Keratinocyte (primary cell): ENCODE results near the gene CACNB2. TPM values are rescaled to one million over a fixed set of nuclear protein-coding genes. Genes with fewer than 3 reads are reported as not detected.

ENCODE experiments used
- DNase-seq: peaks from one replicate; pipeline ENCODE4 v3.0.0-alpha.2; 2011; ENCODE audit warnings: low read depth, missing footprints, low spot score
- FAIRE-seq: peaks from 2 replicates; lab custom pipeline; 2011; peaks lifted over from hg19 to GRCh38; lab: Jason Lieb, UNC
- H2AFZ ChIP-seq: 2 replicates; pipeline ENCODE4 v1.6.0; 2012; ENCODE audit warnings: low read length, control low read depth, inconsistent platforms; ENCODE audit not compliant: control insufficient read depth
- H3K27ac ChIP-seq: 2 replicates; pipeline ENCODE4 v1.5.1; 2011; ENCODE audit warnings: low read length; ENCODE audit not compliant: control insufficient read depth, insufficient read depth
- H3K27me3 ChIP-seq: 3 replicates; pipeline ENCODE4 v1.6.0; 2011; ENCODE audit warnings: low read length; ENCODE audit not compliant: control insufficient read depth, insufficient read depth; ENCODE audit errors: extremely low read depth
- H3K36me3 ChIP-seq, 2 experiments: 2 replicates in 1 of 2; 3 replicates in 1 of 2; pipeline ENCODE4 v1.5.1; 2011; ENCODE audit warnings: low read length in 2 of 2, mild to moderate bottlenecking in 1 of 2; ENCODE audit not compliant: control insufficient read depth in 2 of 2, insufficient read depth in 2 of 2; ENCODE audit errors: extremely low read depth in 1 of 2
- H3K4me1 ChIP-seq: 3 replicates; pipeline ENCODE4 v1.5.1; 2011; ENCODE audit warnings: low read length; ENCODE audit not compliant: control insufficient read depth, insufficient read depth; ENCODE audit errors: extremely low read depth
- H3K4me2 ChIP-seq: 3 replicates; pipeline ENCODE4 v1.6.0; 2011; ENCODE audit warnings: low read depth, low read length; ENCODE audit not compliant: control insufficient read depth, insufficient read depth; ENCODE audit errors: extremely low read depth
- H3K4me3 ChIP-seq, 3 experiments: fragments of 200-600 bp in 1 of 3; sonication (generic) in 1 of 3; 2 replicates in 2 of 3; 3 replicates in 1 of 3; pipeline ENCODE4 v1.5.1; 2011 to 2016; ENCODE audit warnings: low read length in 3 of 3, mild to moderate bottlenecking in 3 of 3, control low read depth in 2 of 3, inconsistent platforms in 1 of 3, low read depth in 1 of 3, mixed read lengths in 1 of 3, mixed run types in 1 of 3, moderate library complexity in 1 of 3; ENCODE audit not compliant: control insufficient read depth in 2 of 3, insufficient read depth in 2 of 3; ENCODE audit errors: extremely low read depth in 1 of 3
- H3K79me2 ChIP-seq: 2 replicates; pipeline ENCODE4 v1.6.0; 2012; ENCODE audit warnings: low read length; ENCODE audit not compliant: control insufficient read depth, insufficient read depth
- H3K9ac ChIP-seq: 3 replicates; pipeline ENCODE4 v1.6.0; 2011; ENCODE audit warnings: low read length; ENCODE audit not compliant: control insufficient read depth, insufficient read depth; ENCODE audit errors: extremely low read depth
- H3K9me1 ChIP-seq: 3 replicates; pipeline ENCODE4 v1.6.0; 2011; ENCODE audit warnings: low read length; ENCODE audit not compliant: control insufficient read depth, insufficient read depth; ENCODE audit errors: extremely low read depth
- H3K9me3 ChIP-seq: 2 replicates; pipeline ENCODE4 v1.5.1; 2012; ENCODE audit warnings: low read depth, low read length; ENCODE audit not compliant: control insufficient read depth
- H4K20me1 ChIP-seq: 3 replicates; pipeline ENCODE4 v1.6.0; 2011; ENCODE audit warnings: low read length; ENCODE audit not compliant: control insufficient read depth, insufficient read depth; ENCODE audit errors: extremely low read depth
- CTCF ChIP-seq, 3 experiments: IDR thresholded peaks in 1 of 3; conservative IDR thresholded peaks in 1 of 3; optimal IDR thresholded peaks in 1 of 3; 2 replicates in 2 of 3; 3 replicates in 1 of 3; pipeline versions ENCODE3 to v1.5.1; 2011; ENCODE audit warnings: low read length in 3 of 3, mild to moderate bottlenecking in 3 of 3, moderate library complexity in 2 of 3, control low read depth in 1 of 3, inconsistent platforms in 1 of 3; ENCODE audit not compliant: insufficient read depth in 2 of 3; ENCODE audit errors: extremely low read depth in 1 of 3
- EZH2 ChIP-seq: IDR thresholded peaks from one replicate; pipeline ENCODE4 v1.6.1; 2012; ENCODE audit warnings: inconsistent platforms, mild to moderate bottlenecking, low read length, moderate library complexity
- dilution Hi-C: fragments of 300-500 bp; cut with MboI; formaldehyde crosslinking; loops from one replicate; pipeline ENCODE4 v1.7.0; 2020; ENCODE audit warnings: low sequenced_read_pairs; ENCODE audit not compliant: extremely low pct_ligation_motif_present
- polyA plus RNA-seq, 5 experiments: library from polyadenylated mRNA; depleted of rRNA in 3 of 5; stranded (reverse) in 3 of 5; stranded (forward) in 1 of 5; unstranded in 1 of 5; fragments of >200 nt; gene quantifications; 1 replicate in 1 of 5; 2 replicates in 3 of 5; 3 replicates in 1 of 5; pipeline versions ENCODE4 v1.2.1 to v1.2.3, GENCODE V29; 2011 to 2012; ENCODE audit warnings: missing spikeins in 2 of 5, low read depth in 1 of 5, low replicate concordance in 1 of 5

The CACNB2 gene
- polyA plus RNA-seq, 1 donor (not counting 4 experiments of a cell fraction or from before 2014, with no cell fraction given): 0.03 TPM

- H3K27me3 ChIP-seq: no peaks in the 10 kb centered on the region
- no peak for FAIRE-seq
- H3K4me2 ChIP-seq: no peak overlapping the region
- no peak for DNase-seq
- no peak overlapping the region for H3K4me3 ChIP-seq
- no peaks in the 10 kb centered on the region for H3K79me2 ChIP-seq
- no peaks in the 10 kb centered on the region for H3K4me1 ChIP-seq
- H3K9me1 ChIP-seq: no peaks in the 10 kb centered on the region
- no peak overlapping the region for H3K9ac ChIP-seq
- no peak for TF ChIP-seq CTCF (optimal IDR thresholded peaks at IDR 0.05 in 1 of 3, IDR thresholded peaks at IDR 0.05 in 1 of 3, conservative IDR thresholded peaks at IDR 0.05 in 1 of 3; ENCODE audit: extremely low read depth in 1 of 3, insufficient read depth in 2 of 3, low read length in 3 of 3)
- TF ChIP-seq EZH2: no peak
- no peaks in the 10 kb centered on the region for H4K20me1 ChIP-seq
- H3K36me3 ChIP-seq: no peaks in the 10 kb centered on the region
- no peak overlapping the region for H2AFZ ChIP-seq
- dilution Hi-C loops: no loop called here
- no peak overlapping the region for H3K27ac ChIP-seq
- H3K9me3 ChIP-seq: no peaks in the 10 kb centered on the region
These were observed 45.4 kb downstream of the CACNB2 start for GRCh38 chr10:18185621-18186020.

GRCh38 chr10:18190840-18191239, 50.6 kb downstream of the CACNB2 start:
- no peak overlapping the region for H3K4me3 ChIP-seq
- dilution Hi-C loops: no loop called here
- H3K9me3 ChIP-seq: no peaks in the 10 kb centered on the region
- no peaks in the 10 kb centered on the region for H3K79me2 ChIP-seq
- H3K27ac ChIP-seq: no peak overlapping the region
- no peaks in the 10 kb centered on the region for H3K9me1 ChIP-seq
- H2AFZ ChIP-seq: no peak overlapping the region
- TF ChIP-seq EZH2: no peak
- TF ChIP-seq CTCF (optimal IDR thresholded peaks at IDR 0.05 in 1 of 3, IDR thresholded peaks at IDR 0.05 in 1 of 3, conservative IDR thresholded peaks at IDR 0.05 in 1 of 3; ENCODE audit: extremely low read depth in 1 of 3, insufficient read depth in 2 of 3, low read length in 3 of 3): no peak
- H3K9ac ChIP-seq: no peak overlapping the region
- no peak for DNase-seq
- no peaks in the 10 kb centered on the region for H4K20me1 ChIP-seq
- H3K4me1 ChIP-seq: no peaks in the 10 kb centered on the region
- H3K36me3 ChIP-seq: no peaks in the 10 kb centered on the region
- H3K27me3 ChIP-seq: no peaks in the 10 kb centered on the region
- FAIRE-seq: no peak
- no peak overlapping the region for H3K4me2 ChIP-seq
